LNCaP clone FGC (cell line): Measurements from ENCODE around the gene COL15A1.
"Not testable (repeated sequence)": the region's sequence is repeated elsewhere in the genome, so short reads cannot be mapped to it uniquely, and the experiment has no call there.

ENCODE experiments used
- DNase-seq: peaks from one replicate; pipeline ENCODE4 v3.0.0-alpha.2; 2011; ENCODE audit warnings: low read depth
- H3K4me3 ChIP-seq: 2 replicates; pipeline ENCODE4 v1.5.1; 2011; ENCODE audit warnings: mild to moderate bottlenecking, low read depth, low read length, control low read depth
- TF ChIP-seq, protein P1 (sequence below): IDR thresholded peaks from 2 replicates; pipeline ENCODE4 v1.5.1; 2012; ENCODE audit warnings: mild to moderate bottlenecking; ENCODE audit not compliant: control insufficient read depth, insufficient read depth; ENCODE audit errors: extremely low read depth

COL15A1 gene

GRCh38 chr9:98908897-98909634 lies 34.6 kb upstream of the COL15A1 start:
- TF ChIP-seq, protein P1, sequence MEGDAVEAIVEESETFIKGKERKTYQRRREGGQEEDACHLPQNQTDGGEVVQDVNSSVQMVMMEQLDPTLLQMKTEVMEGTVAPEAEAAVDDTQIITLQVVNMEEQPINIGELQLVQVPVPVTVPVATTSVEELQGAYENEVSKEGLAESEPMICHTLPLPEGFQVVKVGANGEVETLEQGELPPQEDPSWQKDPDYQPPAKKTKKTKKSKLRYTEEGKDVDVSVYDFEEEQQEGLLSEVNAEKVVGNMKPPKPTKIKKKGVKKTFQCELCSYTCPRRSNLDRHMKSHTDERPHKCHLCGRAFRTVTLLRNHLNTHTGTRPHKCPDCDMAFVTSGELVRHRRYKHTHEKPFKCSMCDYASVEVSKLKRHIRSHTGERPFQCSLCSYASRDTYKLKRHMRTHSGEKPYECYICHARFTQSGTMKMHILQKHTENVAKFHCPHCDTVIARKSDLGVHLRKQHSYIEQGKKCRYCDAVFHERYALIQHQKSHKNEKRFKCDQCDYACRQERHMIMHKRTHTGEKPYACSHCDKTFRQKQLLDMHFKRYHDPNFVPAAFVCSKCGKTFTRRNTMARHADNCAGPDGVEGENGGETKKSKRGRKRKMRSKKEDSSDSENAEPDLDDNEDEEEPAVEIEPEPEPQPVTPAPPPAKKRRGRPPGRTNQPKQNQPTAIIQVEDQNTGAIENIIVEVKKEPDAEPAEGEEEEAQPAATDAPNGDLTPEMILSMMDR, result no peak
- no peak for DNase-seq
- H3K4me3 ChIP-seq, result no peak overlapping the region

DNA sequence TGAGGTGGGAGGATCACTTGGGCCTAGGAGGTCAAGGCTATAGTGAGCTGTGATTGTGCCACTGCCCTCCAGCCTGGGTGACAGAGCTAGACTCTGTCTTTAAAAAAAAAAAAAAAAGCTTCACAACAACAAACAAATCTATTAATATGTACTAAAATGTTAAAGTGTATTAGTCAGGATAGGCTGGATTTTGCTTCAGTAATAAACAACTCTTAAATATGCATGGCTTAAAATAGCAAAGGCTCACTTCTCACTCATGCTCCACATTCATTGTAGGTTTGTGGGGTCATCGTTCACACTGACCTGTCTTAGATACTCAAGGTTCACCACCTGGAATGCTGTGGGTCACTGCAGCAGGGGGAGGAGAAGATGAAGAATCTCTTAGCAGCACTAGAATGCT lies 33.8 kb upstream of the COL15A1 start:
- H3K4me3 ChIP-seq, result no peak overlapping the region
- TF ChIP-seq, protein P1, result no peak
- DNase-seq, result no peak

DNA sequence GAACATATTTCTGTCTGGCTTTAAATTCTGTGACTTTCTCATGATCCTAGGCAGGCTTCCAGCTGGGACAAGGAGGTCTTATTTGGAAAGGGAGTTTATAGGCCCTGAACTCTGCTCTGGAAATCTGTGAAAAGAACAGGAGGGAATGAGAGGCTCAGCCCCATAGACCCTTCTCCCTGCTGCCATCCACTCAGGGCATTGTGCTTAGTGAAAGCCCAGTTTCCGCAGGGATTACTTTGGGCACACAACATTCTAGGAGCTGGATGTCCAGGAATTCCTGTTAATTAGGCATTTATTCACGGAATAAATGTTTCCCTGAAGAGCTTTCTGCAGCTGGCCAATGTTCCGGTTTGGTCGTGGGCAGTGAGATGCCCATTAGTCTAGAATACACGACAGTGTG lies 32.7 kb upstream of the COL15A1 start:
- H3K4me3 ChIP-seq, result no peak overlapping the region
- DNase-seq, result no peak
- TF ChIP-seq, protein P1, result no peak

GRCh38 chr9:98911738-98912137 lies 32.0 kb upstream of the COL15A1 start:
- not testable (repeated sequence) for DNase-seq, H3K4me3 ChIP-seq

DNA sequence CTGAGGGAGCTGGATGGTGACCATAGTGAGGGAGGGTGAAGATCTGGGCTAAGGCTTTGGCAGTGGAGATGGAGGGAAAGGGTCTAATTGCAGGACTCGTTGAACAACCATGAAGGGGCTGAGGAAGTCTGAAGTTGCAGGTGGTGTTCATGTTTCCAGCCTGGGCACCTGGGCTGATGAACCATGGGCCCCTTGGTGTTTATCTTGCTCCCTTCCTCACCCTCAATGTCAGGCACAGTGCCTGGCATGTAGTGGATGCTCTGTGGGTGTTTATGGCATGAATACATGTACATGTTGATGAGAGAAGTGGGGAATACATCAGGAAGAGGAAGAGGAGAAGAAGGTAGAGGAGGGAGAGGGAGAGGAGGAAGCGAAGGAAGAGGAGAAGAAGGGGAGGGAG lies 31.3 kb upstream of the COL15A1 start:
- no peak for DNase-seq
- H3K4me3 ChIP-seq, result no peak overlapping the region
- TF ChIP-seq, protein P1, result no peak

DNA sequence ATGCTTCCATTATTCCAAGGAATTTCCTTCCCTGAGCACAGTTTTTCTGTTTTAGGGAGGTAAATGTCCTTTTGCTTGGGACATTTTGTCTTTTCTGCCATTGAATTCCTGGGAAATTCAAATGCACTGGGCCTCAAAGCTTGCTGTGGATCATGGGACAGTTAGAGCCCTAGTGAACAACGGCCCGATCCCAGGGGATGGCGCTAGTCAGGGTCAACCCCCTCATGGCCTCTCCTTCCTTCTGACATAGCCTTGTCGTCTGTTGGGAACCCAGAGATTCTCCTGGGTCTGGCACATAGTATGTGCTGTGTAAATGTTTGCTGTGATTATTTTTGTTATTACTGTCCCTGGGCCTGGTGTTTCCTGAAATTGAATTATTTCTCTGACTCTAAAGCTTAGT lies 30.7 kb upstream of the COL15A1 start:
- TF ChIP-seq, protein P1, result no peak
- DNase-seq, result no peak
- no peak overlapping the region for H3K4me3 ChIP-seq

DNA sequence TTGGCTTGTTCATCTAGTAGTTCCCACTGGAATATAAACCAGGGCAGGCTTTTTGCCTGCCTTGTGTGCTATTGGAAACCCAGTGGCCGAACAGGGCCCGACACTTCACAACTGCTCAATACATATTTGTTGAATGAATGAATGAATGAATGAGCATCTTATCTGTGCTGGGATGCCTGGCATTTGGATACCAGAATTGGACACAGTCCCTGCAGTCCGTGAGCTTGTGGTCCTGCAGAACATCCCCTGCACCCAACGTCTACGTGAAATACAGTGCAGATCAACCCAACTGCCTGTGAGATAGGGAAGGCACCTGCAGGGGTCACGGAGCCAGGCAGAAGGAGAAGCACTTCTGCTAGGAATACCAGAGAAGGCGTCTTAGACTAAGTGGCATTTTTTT lies 30.0 kb upstream of the COL15A1 start:
- TF ChIP-seq, protein P1, result no peak
- H3K4me3 ChIP-seq, result no peak overlapping the region
- no peak for DNase-seq
